PC-3 (cell line): ENCODE data around the gene BCAR1. TPM values are rescaled to one million over a fixed set of nuclear protein-coding genes. Genes with fewer than 3 reads are reported as not detected.

Experiments used
- ATAC-seq: fragments of 200-7000 bp; cut with Tn5 transposase; 2 replicates; pipeline ENCODE4 v1.9.1; 2020; ENCODE audit warnings: mild to moderate bottlenecking, moderate library complexity
- BruUV-seq: library from RNA; stranded (reverse); fragments of 400-500 nt; replicated peaks from 2 replicates; lab custom pipeline; 2021; lab: Mats Ljungman, UMichigan
- CTCF ChIA-PET: fragments of 300-600 bp; sonication (Branson Sonifier 250); formaldehyde crosslinking; loops from one replicate; lab custom pipeline; 2022; ENCODE audit warnings: antibody characterized with exemption; lab: Charles Lee
- POLR2A ChIA-PET: fragments of 300-600 bp; sonication (Branson Sonifier 250); formaldehyde crosslinking; loops from one replicate; lab custom pipeline; 2022; ENCODE audit warnings: antibody characterized with exemption; ENCODE audit not compliant: unreplicated experiment; lab: Charles Lee
- DNase-seq: peaks from one replicate; pipeline ENCODE4 v3.0.0-alpha.2; 2015
- H2AFZ ChIP-seq: fragments of 300-600 bp; sonication (generic); 2 replicates; pipeline ENCODE4 v1.6.0; 2016; ENCODE audit warnings: antibody characterized with exemption, low read length
- H3F3A ChIP-seq: fragments of 300-600 bp; sonication (generic); one replicate; pipeline ENCODE4 v1.6.0; 2017; ENCODE audit warnings: antibody characterized with exemption, low read length, control low read depth, mild to moderate bottlenecking; ENCODE audit not compliant: unreplicated experiment
- H3K27ac ChIP-seq: fragments of 300-600 bp; sonication (generic); 2 replicates; pipeline ENCODE4 v1.5.1; 2016; ENCODE audit warnings: mild to moderate bottlenecking, low read length
- H3K27me3 ChIP-seq: fragments of 300-600 bp; sonication (generic); 2 replicates; pipeline ENCODE4 v1.6.1; 2016; ENCODE audit warnings: low read length, mixed read lengths
- H3K36me3 ChIP-seq: fragments of 300-600 bp; sonication (generic); 2 replicates; pipeline ENCODE4 v1.6.1; 2016; ENCODE audit warnings: low read depth, mixed run types, low read length, mixed read lengths
- H3K4me1 ChIP-seq: fragments of 300-600 bp; sonication (generic); 2 replicates; pipeline ENCODE4 v1.5.1; 2016; ENCODE audit warnings: low read length; ENCODE audit not compliant: insufficient read depth
- H3K4me2 ChIP-seq: fragments of 300-600 bp; sonication (generic); 2 replicates; pipeline ENCODE4 v1.6.0; 2016; ENCODE audit warnings: low read length
- H3K4me3 ChIP-seq: fragments of 300-600 bp; sonication (generic); 2 replicates; pipeline ENCODE4 v1.5.1; 2016; ENCODE audit warnings: mild to moderate bottlenecking, low read length, mixed read lengths
- H3K79me2 ChIP-seq: fragments of 300-600 bp; sonication (generic); 2 replicates; pipeline ENCODE4 v1.6.1; 2017; ENCODE audit warnings: low read length, mixed read lengths
- H3K9ac ChIP-seq: fragments of 300-600 bp; sonication (generic); 2 replicates; pipeline ENCODE4 v1.6.0; 2016; ENCODE audit warnings: mild to moderate bottlenecking, low read length
- H3K9me2 ChIP-seq: fragments of 300-600 bp; sonication (generic); replicated peaks from 2 replicates; pipeline ENCODE4 v1.6.1; 2016; ENCODE audit warnings: mixed run types, low read length, mixed read lengths
- H3K9me3 ChIP-seq: fragments of 300-600 bp; sonication (generic); 2 replicates; pipeline ENCODE4 v1.6.1; 2016; ENCODE audit warnings: low read length, mixed read lengths
- H4K20me1 ChIP-seq: fragments of 300-600 bp; sonication (generic); 2 replicates; pipeline ENCODE4 v1.6.1; 2016; ENCODE audit warnings: low read length, mixed read lengths
- CTCF ChIP-seq: fragments of 300-600 bp; sonication (generic); conservative IDR thresholded peaks from 2 replicates; pipeline ENCODE4 v1.5.1; 2017; ENCODE audit warnings: antibody characterized with exemption, low read depth, mild to moderate bottlenecking, low read length
- EZH2 ChIP-seq: fragments of 300-600 bp; sonication (generic); IDR thresholded peaks from one replicate; pipeline ENCODE4 v1.6.1; 2017; ENCODE audit warnings: antibody characterized with exemption, mild to moderate bottlenecking, low read length; ENCODE audit not compliant: unreplicated experiment
- EZH2phosphoT487 ChIP-seq: fragments of 300-600 bp; sonication (generic); IDR thresholded peaks from 2 replicates; pipeline ENCODE4 v1.6.1; 2018; ENCODE audit warnings: mild to moderate bottlenecking, antibody characterized with exemption, low read length, borderline replicate concordance
- intact Hi-C: fragments of 100-400 bp; cut with micrococcal nuclease; formaldehyde crosslinking; loops from 2 replicates; pipeline ENCODE4 v1.9.0; 2023
- total RNA-seq: library from RNA; depleted of rRNA; stranded (reverse); fragments of >200 nt; gene quantifications from 2 replicates; pipeline ENCODE4 v1.2.3, GENCODE V29; 2014

The BCAR1 gene
- total RNA-seq, 1 experiment from 2014 or later: 49.3 TPM

GRCh38 chr16:75250809-75251279, 580 bp downstream of the BCAR1 start:
- peaks cover 19% of the 10 kb centered on the region for H4K20me1 ChIP-seq

DNA sequence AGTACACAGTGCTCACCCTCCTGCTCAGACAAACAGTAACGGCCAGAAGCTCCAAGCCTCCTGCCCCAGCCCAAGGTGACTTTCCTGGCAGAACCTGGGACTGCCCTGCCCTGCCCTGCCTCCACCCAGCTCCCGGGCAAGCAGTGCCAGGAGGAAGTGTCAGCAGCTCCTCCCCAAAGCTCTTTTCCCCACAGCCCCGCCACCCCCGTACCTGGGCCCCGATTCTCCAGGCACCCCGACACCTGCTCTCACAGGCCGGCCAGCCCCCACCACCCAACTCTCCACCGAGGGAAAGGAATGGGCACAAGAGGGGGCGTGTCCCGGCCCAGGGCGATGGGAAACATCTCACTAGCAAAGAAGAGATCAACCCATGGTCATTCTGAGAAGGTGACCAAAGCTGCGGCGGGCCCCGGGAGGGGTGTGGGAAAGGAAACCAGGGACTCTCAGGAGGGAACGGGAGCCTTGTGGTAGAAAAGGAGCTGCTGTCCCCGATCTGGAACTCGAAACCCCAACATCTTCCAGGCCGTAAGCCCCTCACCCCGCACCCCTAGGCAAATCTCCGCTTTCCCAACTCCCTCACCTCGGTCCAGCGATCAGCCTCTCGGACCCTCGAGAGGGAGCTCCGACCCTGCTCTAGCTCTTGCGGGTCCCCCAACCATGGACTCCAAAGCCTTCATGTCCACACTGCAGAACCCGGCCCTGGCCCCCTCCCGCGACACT, 1.2 kb downstream of the BCAR1 start:
- Histone ChIP-seq H3K9me3 (no peaks in the 10 kb centered on the region), H4K20me1 (peaks cover 19% of the 10 kb centered on the region), H3K27ac (peak overlapping the region; percentile 50), H3K36me3 (no peaks in the 10 kb centered on the region), H3K79me2 (peaks cover 86% of the 10 kb centered on the region), H3F3A (no peaks in the 10 kb centered on the region), H3K27me3 (no peaks in the 10 kb centered on the region), H3K4me1 (peaks cover 65% of the 10 kb centered on the region), H3K9me2 (no peaks in the 10 kb centered on the region), H2AFZ (no peak overlapping the region), H3K4me3 (peak overlapping the region; percentile 89), H3K9ac (peak overlapping the region; percentile 92), H3K4me2 (peak overlapping the region; percentile 93)
- DNase-seq: peak; percentile 24
- BruUV-seq: no TSS peak
- CTCF ChIA-PET: no interaction called here
- intact Hi-C loops: loop anchor here (5.0 kb wide), 1 partner anchor 137 kb away; no protein-coding TSS in a partner anchor
- ATAC-seq: no peak; the same call in 1 of the 2 replicates
- TF ChIP-seq CTCF (no peak), EZH2 (no peak), EZH2phosphoT487 (no peak)
- POLR2A ChIA-PET: interaction anchor here (0.6 to 1.0 kb wide), 3 partner anchors 34 to 55 kb away, joined by 3 to 7 read pairs (median 3); no protein-coding TSS in a partner anchor

More at GRCh38 chr16:75250809-75251279, 580 bp downstream of the BCAR1 start:
- Histone ChIP-seq H3K79me2 (peaks cover 88% of the 10 kb centered on the region), H3K27me3 (no peaks in the 10 kb centered on the region), H3K27ac (peak overlapping the region; percentile 50), H3K4me2 (peak overlapping the region; percentile 93), H3K4me1 (peaks cover 60% of the 10 kb centered on the region), H3K36me3 (no peaks in the 10 kb centered on the region), H3F3A (no peaks in the 10 kb centered on the region), H3K9ac (peak overlapping the region; percentile 92), H3K4me3 (peak overlapping the region; percentile 89), H3K9me3 (no peaks in the 10 kb centered on the region), H3K9me2 (no peaks in the 10 kb centered on the region), H2AFZ (no peak overlapping the region)
- DNase-seq (peak; percentile 17), ATAC-seq (peak; percentile 8)
- TF ChIP-seq EZH2 (no peak), CTCF (no peak), EZH2phosphoT487 (no peak)
- intact Hi-C loops: loop anchor here (5.0 kb wide), 1 partner anchor 136 kb away; no protein-coding TSS in a partner anchor
- POLR2A ChIA-PET: no interaction called here
- BruUV-seq: no TSS peak
- CTCF ChIA-PET: no interaction called here
